ENCODE results near the gene ACAN.

ACAN gene

DNA sequence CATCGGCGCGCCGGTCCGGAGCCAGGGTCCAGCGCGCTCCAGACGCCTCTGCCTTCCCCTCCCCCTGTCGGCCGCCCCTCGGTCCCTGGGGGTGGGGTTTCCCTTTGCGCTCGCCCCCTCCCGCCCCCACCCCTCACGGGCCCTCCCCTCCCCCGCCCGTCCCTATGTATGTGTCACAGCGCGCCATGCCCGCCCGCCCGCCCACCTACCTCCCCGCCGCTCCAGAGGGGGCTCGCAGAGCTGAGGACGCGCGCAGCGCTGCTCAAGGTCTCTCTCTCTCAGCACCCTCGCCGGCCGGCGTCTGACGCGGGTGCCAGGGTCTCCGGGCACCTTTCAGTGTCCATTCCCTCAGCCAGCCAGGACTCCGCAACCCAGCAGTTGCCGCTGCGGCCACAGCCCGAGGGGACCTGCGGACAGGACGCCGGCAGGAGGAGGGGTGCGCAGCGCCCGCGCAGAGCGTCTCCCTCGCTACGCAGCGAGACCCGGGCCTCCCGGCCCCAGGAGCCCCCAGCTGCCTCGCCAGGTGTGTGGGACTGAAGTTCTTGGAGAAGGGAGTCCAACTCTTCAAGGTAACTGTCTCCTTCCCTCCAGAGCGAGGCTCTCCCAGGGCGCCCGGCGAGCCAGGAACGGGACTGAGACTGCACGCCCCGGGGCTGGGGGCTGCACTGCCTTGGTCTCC, at the start of gene ACAN:
ACAN (plus strand) TSS at position 196 of the 679 bp plus-strand sequence. CDS start 32,771 bp downstream, outside the sequence.
- no peak for DNase-seq

DNA sequence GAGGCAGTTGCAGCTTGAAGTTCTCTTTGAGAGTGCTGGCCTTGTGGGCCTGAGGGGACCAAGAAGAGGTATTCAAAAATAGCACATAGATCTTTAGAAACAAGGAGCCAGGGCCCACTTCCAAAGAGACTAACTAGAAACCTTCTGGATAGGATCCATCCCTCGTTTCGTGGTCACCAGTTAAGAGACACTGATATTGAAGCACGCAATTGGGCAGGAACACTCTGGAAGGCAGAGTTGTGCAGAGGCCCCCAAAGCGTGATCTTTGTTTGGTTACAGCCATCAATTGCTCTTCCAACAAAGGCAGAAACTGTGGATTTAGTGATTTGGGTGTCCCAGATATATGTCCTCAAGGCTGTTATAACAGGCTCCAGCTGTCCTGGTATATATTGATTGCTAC, 46.7 kb upstream of the ACAN start:
- DNase-seq, result no peak

DNA sequence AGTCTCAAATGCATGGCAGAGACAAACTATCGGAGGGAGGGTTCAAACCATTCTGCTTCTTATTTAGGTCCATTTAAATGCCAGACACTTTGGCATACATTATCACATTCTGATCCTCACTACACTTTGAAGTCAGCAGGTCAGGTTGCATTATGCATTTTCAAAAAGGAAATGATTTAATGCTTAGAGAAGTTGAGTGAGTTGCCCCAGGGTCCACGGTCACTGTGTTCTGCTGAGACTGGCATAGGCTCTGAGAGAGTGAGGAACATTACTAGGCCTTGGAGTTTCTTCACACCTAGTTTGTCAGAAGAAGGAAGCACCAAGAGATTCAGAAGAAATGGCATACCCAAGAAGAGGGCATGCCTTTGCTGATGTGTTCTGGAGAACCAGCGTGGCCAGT, 46.3 kb upstream of the ACAN start:
- DNase-seq, result no peak

DNA sequence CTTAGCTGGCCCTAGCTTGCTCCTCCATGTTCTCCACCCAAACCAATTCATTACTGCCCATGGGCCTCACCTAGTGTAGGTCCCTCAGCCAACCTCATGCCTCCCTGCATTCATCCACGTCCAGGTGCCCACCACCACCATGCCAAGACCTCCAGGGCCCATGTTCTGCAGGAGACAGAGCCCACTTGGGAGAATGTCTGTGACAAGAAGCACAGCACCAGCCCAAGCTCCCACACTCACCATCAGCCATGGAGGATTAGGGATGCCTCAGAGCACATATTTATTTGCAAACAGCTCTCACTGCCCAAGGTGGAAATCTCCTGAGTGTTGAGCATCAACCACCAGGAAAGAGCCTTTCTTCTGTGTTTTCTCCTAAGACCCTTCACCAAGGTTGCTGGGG, 43.4 kb upstream of the ACAN start:
- DNase-seq, result no peak

DNA sequence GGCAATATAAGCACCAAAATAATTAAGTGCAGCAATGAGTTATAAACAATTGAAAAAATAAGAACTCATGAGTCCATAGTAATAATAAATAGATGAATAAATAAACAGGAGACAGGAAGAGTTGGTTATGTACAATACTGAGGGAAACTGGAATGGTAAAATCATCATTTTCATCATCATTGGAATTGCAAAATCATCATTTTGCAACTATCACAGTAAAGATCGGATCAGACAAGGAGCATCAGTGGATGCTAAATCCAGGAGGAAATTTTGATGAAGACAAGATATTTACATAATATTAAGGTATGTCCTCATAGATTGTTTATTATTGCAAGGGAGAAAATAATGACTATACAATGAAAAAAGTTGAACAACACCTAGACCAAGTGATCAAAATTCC, 38.8 kb upstream of the ACAN start:
- no peak for DNase-seq

DNA sequence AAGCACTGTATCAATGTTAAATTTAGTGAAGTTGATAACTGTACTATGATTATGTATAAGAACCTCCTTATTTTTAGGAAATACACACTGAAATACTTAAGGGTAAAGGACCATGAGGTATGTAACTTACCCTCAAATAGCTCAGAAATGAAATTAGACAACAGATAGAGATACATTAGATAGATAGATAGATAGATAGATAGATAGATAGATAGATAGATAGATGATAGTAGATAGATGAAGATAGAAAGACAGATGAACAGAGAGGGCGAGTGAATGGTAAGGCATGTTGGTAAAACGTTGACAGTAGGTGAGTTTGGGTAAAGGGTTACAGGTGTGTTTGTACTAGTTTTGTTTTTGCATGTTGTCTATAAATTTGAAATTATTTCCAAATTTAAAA, 38.0 kb upstream of the ACAN start:
- DNase-seq, result no peak

DNA sequence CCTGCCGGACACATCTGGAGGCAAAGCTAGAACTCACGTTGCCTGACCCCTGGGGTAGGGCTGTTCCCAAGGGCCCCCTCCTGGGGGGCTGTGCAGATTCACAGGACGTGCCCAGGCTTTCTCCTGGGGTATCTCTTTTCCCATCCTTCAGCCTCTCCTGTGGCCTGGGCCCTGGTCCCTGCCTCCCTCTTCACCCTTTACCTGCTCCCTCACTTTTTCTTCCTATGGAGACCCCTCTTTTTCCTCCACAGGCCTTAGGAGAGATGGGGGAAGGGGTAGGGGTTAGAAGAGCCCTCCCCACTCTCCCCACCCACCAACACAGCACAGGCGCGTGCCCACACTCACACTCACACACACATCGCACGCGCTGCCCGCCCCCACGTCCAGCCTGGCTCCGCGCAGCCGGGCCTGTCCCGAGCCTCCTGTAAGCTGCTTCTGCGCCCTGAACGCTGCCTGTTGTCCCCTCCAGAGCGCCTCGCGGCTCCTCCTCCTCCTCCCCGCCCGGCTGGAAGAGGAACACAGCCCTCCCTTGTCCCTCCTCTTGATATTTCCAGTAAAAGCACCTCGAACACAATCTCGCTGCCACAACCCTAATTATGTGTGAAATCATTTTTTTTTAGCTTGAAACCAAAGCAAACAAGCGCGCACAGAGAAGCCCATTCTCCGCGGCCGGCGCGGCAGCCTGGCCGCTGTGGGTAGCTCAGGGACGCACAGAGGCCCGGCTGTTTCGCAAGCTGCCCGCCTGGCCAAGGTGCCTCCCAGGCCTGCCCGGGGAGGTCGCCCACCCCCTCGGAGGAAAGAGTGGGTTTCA, 33.9 kb upstream of the ACAN start:
- no peak for DNase-seq

DNA sequence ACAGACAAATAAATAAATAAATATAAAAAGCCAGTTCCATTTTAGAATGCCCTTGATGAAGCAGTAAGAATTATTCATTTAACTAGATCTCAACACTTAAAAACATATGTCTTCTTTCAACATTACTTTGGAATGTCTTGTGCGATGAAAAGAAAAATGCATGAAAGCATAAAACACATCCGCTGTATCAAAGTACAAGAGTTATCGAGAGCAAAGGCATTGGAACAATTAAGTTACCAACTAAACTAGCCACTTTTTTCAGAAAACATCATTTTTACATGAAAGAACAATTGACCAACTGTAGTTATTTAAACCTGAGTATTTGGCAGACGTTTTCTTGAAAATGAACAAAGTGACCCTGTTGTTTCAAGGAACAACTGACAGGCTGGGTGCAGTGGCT, 27.5 kb upstream of the ACAN start:
- DNase-seq, result no peak

DNA sequence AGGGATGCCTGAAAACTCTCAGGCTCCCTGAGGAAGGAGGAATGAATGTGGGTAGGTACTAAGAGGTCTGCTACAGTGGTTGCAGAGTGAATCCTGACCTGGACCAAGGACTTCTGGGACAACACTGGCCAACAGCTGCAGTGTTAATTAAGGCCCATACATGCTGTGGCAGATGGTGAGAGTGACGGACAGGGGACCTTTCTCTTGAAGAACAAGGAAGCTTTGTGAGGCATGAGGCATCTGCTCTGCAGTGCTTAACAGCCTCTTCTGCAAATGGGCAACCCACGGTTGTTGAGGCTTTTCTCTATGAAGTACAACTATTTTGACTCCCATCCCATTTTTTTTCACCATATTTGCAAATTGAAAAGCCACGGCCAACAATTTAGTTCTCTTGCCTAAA, 26.6 kb upstream of the ACAN start:
- no peak for DNase-seq

DNA sequence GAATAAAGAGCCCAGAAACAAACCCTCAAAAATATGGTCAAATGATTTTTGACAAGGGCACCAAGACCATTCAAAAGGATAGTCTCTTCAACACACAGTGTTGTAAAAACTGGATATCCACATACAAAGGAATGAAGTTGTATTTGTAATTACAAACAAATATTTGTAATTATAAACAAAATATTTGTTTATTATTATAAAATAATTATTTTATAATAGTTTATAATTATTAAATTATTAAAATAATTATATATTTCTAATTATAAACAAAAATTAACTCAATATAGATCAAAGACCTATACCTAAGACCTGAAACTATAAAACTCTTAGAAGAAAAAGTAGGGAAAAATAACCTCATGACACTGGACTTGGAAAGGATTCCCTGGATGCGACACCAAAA, 23.3 kb upstream of the ACAN start:
- no peak for DNase-seq

DNA sequence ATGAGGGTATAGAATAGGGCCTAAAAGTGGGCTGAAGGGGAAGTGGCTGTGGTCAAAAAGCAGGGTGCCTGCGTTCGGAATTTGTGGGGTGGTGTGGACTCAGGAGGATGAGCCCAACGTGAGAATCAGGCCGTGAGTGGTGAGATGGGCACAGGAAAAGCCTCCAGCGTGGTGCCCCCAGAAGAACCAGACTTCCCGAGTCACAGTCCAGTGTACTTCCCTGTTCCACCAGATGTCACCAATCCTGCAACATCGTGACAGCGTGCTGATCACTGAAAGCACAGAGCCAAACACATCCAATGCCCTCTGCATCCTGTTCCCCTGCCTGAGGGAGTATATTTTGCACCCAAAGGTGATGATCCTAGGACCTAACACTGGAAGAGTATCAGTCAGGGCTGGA, 20.8 kb upstream of the ACAN start:
- no peak for DNase-seq

DNA sequence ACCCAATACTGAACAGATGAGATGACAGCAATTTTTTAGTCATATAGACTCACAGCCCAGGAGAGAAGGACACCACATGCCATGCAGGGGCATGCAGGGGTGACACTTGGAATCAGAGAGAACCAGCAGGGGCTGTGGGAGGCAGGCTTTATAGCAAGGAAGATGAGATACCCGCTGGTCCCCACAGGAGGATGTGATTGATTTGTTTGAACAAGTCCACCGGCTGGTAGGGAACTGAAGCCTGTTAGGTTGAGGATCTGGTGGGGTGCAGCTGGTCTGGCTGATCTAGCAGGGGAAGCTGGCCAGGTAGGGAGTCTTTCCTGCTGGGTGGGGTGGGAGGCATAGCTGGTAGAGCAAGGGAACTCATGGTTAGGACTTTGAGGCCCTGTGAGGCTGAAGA, 18.0 kb upstream of the ACAN start:
- DNase-seq, result no peak

DNA sequence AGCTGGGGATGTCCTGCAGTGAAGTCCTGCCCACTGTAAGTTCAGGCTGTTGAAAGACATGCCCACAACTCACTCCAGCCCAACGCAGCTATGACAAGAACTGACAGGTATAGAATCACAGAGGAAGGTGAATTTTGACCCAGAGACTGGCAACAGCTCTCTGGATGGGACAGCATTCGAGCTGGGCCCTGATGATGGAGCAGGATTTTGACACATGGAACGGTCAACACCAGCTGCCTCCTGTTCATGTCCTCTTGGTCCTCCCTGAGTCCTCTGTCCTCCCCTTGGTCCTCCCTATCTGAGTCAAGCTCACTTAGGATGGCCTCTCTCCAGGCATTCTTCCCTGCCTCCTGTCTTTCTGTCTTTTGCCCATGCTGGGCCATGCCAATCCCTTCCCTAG, 15.2 kb upstream of the ACAN start:
- DNase-seq, result no peak

DNA sequence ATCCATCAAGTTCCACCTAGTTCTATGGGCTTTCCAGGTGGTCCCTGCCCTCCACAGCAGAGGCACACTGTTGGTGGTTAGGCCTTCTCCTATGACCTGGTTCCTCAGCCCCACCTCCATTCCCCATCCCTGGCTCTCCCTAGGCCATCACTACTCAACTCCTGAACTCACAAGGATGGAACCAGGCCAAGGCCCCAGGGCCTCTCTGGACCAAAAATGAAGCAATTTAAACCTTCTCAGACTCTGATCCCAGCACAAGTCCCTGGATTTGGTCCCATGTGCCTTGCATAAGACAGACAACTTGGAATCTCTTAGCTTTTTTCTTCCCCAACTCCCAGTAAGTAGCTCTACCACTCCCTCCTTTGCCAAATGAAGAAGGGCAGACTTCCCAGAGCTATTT, 14.4 kb upstream of the ACAN start:
- no peak for DNase-seq

DNA sequence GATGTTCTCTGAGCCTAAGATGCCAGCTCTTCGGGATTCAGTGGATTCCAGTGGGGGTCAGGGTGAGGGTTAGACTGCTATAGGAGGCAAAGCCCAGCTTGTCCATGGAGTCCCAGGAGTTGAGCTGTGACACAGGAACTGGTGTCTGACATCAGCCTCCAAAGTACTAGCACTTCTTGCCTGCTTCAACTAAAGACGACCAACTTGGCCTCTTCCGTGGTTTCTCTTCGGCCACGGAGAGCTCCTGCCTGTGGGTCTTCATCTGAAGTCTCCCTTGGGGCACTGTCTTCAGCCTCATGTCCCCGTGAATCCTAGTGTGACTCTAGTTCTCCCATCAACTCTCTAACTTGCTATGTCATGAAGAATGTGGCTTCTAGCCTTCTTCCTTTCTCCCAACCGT, 12.8 kb upstream of the ACAN start:
- no peak for DNase-seq

DNA sequence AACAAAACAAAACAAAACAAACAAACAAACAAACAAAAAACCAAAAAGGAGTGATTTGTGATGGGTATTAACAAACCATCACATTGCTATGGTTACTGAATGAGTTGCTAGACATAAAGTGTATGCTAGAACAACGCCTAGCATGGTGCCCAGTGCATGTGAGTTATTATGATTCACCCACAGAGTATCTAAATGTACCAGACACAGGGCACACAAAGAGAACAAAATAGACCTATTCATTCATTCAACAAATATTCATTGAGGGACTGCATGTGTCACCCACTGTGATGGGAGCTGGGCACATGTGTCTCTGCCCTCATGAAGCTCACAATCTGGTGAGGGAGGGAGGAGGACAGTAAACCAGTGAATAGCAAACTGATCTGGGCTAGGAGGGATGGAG, 11.6 kb upstream of the ACAN start:
- DNase-seq, result no peak

DNA sequence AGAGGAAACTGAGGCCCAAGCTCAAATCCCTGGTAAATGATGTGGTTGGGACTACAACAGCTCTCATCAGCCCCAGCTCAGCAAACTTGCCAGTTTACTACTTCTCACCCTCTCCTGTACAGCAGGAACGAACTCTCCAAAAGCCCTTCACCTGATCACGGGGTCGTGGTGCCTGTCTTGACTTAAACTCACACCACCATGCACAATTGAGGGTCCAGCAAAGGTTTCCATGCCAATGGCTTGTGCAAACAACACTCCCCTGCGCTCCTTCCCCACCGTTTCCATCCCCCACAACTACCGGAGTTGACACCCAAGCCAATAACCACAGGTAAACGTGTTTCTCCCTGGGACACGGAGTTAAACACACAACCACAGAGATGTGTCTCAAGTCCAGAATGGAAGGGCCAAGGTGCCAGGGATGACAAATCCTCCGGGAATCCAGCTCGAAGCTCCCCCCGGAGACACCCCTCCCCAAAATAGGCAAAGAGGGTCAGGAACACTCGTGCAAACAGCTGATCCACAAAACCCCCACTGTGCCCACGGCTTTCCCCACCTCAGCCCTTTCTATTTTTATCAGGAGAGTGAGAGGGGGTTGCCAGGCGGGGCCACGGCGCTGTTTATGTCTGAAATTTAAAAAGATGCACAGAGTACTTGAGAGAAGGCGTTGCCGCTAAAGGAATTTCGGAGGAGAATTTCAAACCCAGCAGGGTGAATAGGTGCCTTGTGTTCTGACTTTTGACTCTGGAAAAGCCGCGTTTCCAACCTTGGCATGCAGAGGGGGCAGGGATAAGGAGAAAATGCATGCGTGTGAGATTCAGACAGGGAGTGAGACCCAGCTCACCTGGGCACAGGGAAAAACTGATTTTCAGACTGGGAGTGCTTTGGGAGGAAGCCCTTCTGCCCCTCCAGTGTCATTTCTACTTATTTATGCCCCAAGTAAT, 10.6 kb upstream of the ACAN start:
- DNase-seq, result no peak

DNA sequence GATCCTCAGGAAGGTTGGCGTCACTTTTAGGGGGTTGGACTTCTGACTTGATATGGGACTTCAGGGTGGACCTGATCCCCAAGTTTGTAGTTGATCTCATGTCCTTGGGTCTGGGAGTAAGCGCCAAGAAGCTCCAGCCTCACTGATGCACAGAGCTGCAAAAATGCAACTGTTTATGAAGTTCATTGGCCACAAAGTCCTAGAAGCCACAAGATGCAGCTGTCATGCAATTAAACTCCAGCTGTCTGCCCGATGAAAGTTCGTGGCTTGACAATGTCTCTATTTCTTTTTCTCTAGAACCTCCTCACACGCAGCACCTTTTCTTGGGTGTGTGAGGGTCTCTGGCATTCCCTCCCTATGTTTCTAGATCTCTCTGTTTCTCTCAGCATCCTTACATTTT, 9.2 kb upstream of the ACAN start:
- DNase-seq, result no peak

DNA sequence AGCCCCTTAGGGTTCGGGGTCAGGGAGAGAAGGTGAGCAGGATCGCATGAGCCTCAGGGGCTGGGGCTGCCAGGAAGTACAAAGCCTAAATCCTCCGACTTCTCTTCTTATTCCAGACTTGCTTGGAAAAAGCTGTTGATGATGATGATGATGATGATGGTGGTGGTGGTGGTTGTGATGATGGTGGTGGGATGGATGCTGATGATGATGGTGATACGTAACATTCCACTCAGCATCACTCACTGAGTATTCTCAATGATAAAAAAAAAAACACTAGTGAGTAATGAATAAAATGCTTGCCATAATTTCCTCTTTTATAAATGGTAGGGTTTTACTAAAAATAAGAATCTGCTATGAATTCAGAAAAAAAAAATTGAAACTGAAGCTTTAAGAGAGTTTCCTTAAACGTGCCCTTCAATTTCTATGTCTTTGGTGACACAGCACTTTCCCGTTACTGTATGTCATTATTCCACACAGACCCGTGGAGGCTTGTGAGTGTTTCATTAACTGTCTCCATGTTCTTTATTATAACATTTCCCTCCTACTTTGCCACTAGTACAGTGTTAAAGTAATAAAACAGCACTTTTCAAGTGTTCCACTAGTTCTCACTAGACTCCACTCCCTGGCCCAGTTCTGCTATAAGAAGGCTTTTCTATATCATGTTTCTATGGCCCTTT, 5.4 kb upstream of the ACAN start:
- DNase-seq, result no peak

DNA sequence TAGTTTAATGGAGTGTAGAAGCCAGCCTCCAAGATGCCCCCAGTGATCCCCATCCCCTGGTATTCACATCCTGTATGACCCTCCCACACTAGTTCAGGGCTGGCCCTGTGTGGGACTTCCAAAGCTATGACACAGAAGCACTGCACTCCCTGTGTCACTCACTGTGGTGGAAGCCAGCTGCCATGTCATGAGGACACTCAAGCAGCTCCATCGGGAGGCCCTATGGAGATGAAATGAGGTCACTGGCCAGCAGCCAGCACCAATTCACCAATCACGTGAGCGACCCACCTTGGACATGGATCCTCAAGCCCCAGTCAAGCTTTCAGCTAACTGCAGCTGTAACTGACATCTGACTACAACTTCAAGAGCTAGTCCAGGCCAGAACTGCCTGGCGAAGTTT, 3.9 kb upstream of the ACAN start:
- no peak for DNase-seq

DNA sequence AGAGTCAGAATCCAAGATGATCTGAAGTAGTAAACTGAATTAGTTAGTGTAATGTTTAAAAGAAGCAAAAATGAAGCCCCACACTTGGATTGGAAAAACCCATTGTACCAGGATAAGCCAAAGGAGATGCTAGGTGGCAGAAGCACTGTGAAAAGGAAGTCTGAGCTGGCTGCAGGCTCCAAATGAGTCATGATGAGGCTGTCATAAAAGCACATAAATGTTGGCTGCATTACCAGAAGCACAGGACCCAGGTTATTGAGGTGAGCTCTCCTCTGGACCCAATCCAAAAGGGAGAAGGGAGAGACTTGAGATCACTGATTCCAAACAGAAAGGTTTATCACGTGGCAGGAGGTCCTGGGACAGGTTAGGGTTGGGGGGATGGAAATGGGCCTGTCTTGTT, 3.2 kb upstream of the ACAN start:
- DNase-seq, result no peak

DNA sequence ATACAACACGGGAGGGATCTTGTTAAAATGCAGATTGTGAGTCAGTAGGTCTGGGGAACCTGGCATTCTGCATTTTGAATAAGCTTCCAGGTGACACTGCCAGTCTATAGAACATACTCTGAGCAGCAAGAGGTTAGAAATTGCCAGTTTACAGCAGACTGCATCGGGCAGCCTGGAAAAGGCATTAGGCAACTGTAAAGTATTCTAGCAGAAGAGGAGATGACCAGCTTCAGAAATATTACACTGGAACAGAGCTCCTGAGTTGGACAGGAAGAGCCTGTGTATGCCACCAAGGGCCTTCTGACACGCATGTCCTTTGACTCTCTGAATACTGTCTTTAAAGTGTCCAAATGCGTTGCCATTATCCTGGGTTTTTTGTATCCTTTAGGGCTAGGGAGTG, 2.5 kb upstream of the ACAN start:
- DNase-seq, result no peak
